Smooth muscle cell (in vitro differentiated cells): ENCODE measurements around the gene CDC37. TPM values are rescaled to one million over a fixed set of nuclear protein-coding genes. Genes with fewer than 3 reads are reported as not detected.

Source experiments
- DNase-seq: peaks from one replicate; lab custom pipeline; 2025; ENCODE audit not compliant: unreplicated experiment; lab: John Stamatoyannopoulos, UW
- H2AFZ ChIP-seq: fragments of 200-600 bp; sonication (generic); 2 replicates; pipeline ENCODE4 v1.6.0; 2016; ENCODE audit warnings: antibody characterized with exemption, low read depth, mild to moderate bottlenecking
- H3F3A ChIP-seq: fragments of 200-600 bp; sonication (generic); 2 replicates; pipeline ENCODE4 v1.6.0; 2017; ENCODE audit warnings: antibody characterized with exemption, low read depth
- H3K27ac ChIP-seq: fragments of 200-600 bp; sonication (generic); 2 replicates; pipeline ENCODE4 v1.5.1; 2016; ENCODE audit warnings: low read depth, mild to moderate bottlenecking
- H3K27me3 ChIP-seq: fragments of 200-600 bp; sonication (generic); 2 replicates; pipeline ENCODE4 v1.6.1; 2016; ENCODE audit warnings: low read depth, mild to moderate bottlenecking
- H3K36me3 ChIP-seq: fragments of 200-600 bp; sonication (generic); 2 replicates; pipeline ENCODE4 v1.5.1; 2016; ENCODE audit warnings: low read depth
- H3K4me1 ChIP-seq: fragments of 200-600 bp; sonication (generic); 2 replicates; pipeline ENCODE4 v1.5.1; 2016; ENCODE audit warnings: low read depth
- H3K4me2 ChIP-seq: fragments of 200-600 bp; sonication (generic); 2 replicates; pipeline ENCODE4 v1.6.0; 2016; ENCODE audit warnings: mild to moderate bottlenecking
- H3K4me3 ChIP-seq: fragments of 200-600 bp; sonication (generic); 2 replicates; pipeline ENCODE4 v1.5.1; 2016; ENCODE audit warnings: mild to moderate bottlenecking
- H3K79me2 ChIP-seq: fragments of 200-600 bp; sonication (generic); 2 replicates; pipeline ENCODE4 v1.6.0; 2016; ENCODE audit warnings: low read depth, mild to moderate bottlenecking
- H3K9ac ChIP-seq: fragments of 200-600 bp; sonication (generic); 2 replicates; pipeline ENCODE4 v1.6.0; 2016; ENCODE audit warnings: low read depth
- H3K9me3 ChIP-seq: fragments of 200-600 bp; sonication (generic); replicated peaks from 2 replicates; pipeline ENCODE4 v1.5.1; 2016; ENCODE audit warnings: low read depth
- H4K20me1 ChIP-seq: fragments of 200-600 bp; sonication (generic); 2 replicates; pipeline ENCODE4 v1.6.0; 2016; ENCODE audit warnings: low read depth
- CTCF ChIP-seq: fragments of 200-600 bp; sonication (generic); IDR thresholded peaks from 2 replicates; pipeline ENCODE4 v1.5.1; 2017; ENCODE audit warnings: borderline replicate concordance, mild to moderate bottlenecking, antibody characterized with exemption; ENCODE audit not compliant: insufficient read depth, poor library complexity, severe bottlenecking
- WGBS: methylation state at CpG from one replicate; pipeline ENCODE4 v1.1.7; 2016; ENCODE audit warnings: low lambda C conversion rate; 5-methylcytosine and 5-hydroxymethylcytosine counted together
- polyA plus RNA-seq: library from polyadenylated mRNA; unstranded; fragments of >200 nt; fragmentation: Nextera tagmentation; extraction: Ambion mirVana; gene quantifications from 2 replicates; pipeline ENCODE4 v1.2.1, GENCODE V29; 2016
- total RNA-seq: library from RNA; depleted of rRNA; stranded (reverse); fragments of >200 nt; gene quantifications from 2 replicates; pipeline ENCODE4 v1.2.3, GENCODE V29; 2014

The CDC37 gene
- total and polyA plus RNA-seq, 2 experiments from 2014 or later, result 98.4 to 186 TPM

- peak; percentile 64 for DNase-seq
- Histone ChIP-seq H4K20me1 (no peaks in the 10 kb centered on the region), H3K9me3 (no peaks in the 10 kb centered on the region), H3K27me3 (peaks cover 51% of the 10 kb centered on the region), H3K27ac (no peak overlapping the region), H3F3A (no peaks in the 10 kb centered on the region), H3K9ac (no peak overlapping the region), H3K79me2 (no peaks in the 10 kb centered on the region), H3K4me3 (peak overlapping the region; percentile 27), H3K4me2 (peak overlapping the region; percentile 88), H3K36me3 (no peaks in the 10 kb centered on the region), H3K4me1 (no peaks in the 10 kb centered on the region), H2AFZ (no peak overlapping the region)
- TF ChIP-seq CTCF, result peak; percentile 88
- 10% methylated on average over 38 of the region's 38 CpGs for WGBS
These were observed 20.8 kb upstream of the CDC37 start for GRCh38 chr19:10424011-10424637.

- peaks cover 63% of the 10 kb centered on the region for H3K27me3 ChIP-seq
- no peaks in the 10 kb centered on the region for H4K20me1 ChIP-seq
- no peak overlapping the region for H3K9ac ChIP-seq
- H2AFZ ChIP-seq, result no peak overlapping the region
- 91% methylated on average over 3 of the region's 3 CpGs for WGBS
- H3K4me2 ChIP-seq, result no peak overlapping the region
- DNase-seq, result no peak
- H3K9me3 ChIP-seq, result no peaks in the 10 kb centered on the region
- no peak overlapping the region for H3K27ac ChIP-seq
- peaks cover 10% of the 10 kb centered on the region for H3K4me1 ChIP-seq
- H3F3A ChIP-seq, result no peaks in the 10 kb centered on the region
- H3K79me2 ChIP-seq, result no peaks in the 10 kb centered on the region
- TF ChIP-seq CTCF, result no peak
- no peak overlapping the region for H3K4me3 ChIP-seq
- H3K36me3 ChIP-seq, result no peaks in the 10 kb centered on the region
These were observed 19.5 kb upstream of the CDC37 start for GRCh38 chr19:10422846-10423245.

- DNase-seq, result no peak
- Histone ChIP-seq H3K4me2 (no peak overlapping the region), H3K4me1 (peaks cover 14% of the 10 kb centered on the region), H4K20me1 (no peaks in the 10 kb centered on the region), H3K9me3 (no peaks in the 10 kb centered on the region), H2AFZ (no peak overlapping the region), H3K79me2 (no peaks in the 10 kb centered on the region), H3K27ac (no peak overlapping the region), H3K36me3 (no peaks in the 10 kb centered on the region), H3F3A (peaks cover 3% of the 10 kb centered on the region), H3K4me3 (no peak overlapping the region), H3K9ac (no peak overlapping the region), H3K27me3 (peaks cover 71% of the 10 kb centered on the region)
- no peak for TF ChIP-seq CTCF
- 72% methylated on average over 4 of the region's 4 CpGs for WGBS
These were observed 18.7 kb upstream of the CDC37 start for GRCh38 chr19:10422046-10422461.
